IMR-90 (cell line): ENCODE data around the gene COL9A2. TPM values are rescaled to one million over a fixed set of nuclear protein-coding genes. Genes with fewer than 3 reads are reported as not detected.

Experiments
- ATAC-seq: fragments of 200-7000 bp; cut with Tn5 transposase; 2 replicates; pipeline ENCODE4 v1.9.1; 2020; ENCODE audit warnings: low read depth, mild to moderate bottlenecking, moderate library complexity
- BruUV-seq: library from RNA; stranded (reverse); fragments of 400-500 nt; replicated peaks from 2 replicates; lab custom pipeline; 2021; lab: Mats Ljungman, UMichigan
- CTCF ChIA-PET: fragments of 300-600 bp; formaldehyde crosslinking; extraction: SDS; loops from one replicate; lab custom pipeline; 2021; ENCODE audit warnings: antibody characterized with exemption; lab: Yijun Ruan, JAX
- POLR2A ChIA-PET: fragments of 300-600 bp; sonication (Branson Sonifier 250); formaldehyde crosslinking; loops from one replicate; lab custom pipeline; 2022; ENCODE audit warnings: antibody characterized with exemption; ENCODE audit not compliant: unreplicated experiment; lab: Charles Lee
- DNase-seq: peaks from one replicate; pipeline ENCODE4 v3.0.0; 2013
- H2AFZ ChIP-seq: replicated peaks from 2 replicates; pipeline ENCODE3; 2013; ENCODE audit warnings: low read length, mild to moderate bottlenecking; ENCODE audit not compliant: poor library complexity
- H2AK5ac ChIP-seq: 2 replicates; pipeline ENCODE4 v1.6.1; 2013; ENCODE audit warnings: low read depth, low read length, inconsistent platforms
- H2AK9ac ChIP-seq: replicated peaks from 2 replicates; pipeline ENCODE3; 2013; ENCODE audit warnings: mild to moderate bottlenecking, low read depth, low read length, moderate library complexity; ENCODE audit not compliant: poor library complexity
- H2BK120ac ChIP-seq: 2 replicates; pipeline ENCODE4 v1.6.1; 2013; ENCODE audit warnings: low read depth, low read length, inconsistent platforms
- H2BK15ac ChIP-seq: 3 replicates; pipeline ENCODE4 v1.6.1; 2013; ENCODE audit warnings: low read depth, low read length, inconsistent platforms
- H2BK20ac ChIP-seq: 2 replicates; pipeline ENCODE4 v1.6.1; 2013; ENCODE audit warnings: low read depth, mild to moderate bottlenecking, inconsistent platforms, low read length, moderate library complexity
- H2BK5ac ChIP-seq: 2 replicates; pipeline ENCODE4 v1.6.1; 2013; ENCODE audit warnings: mild to moderate bottlenecking, low read depth, low read length, inconsistent platforms; ENCODE audit not compliant: poor library complexity, severe bottlenecking
- H3K14ac ChIP-seq: replicated peaks from 2 replicates; pipeline ENCODE4 v1.6.1; 2013; ENCODE audit warnings: low read depth, low read length, inconsistent platforms
- H3K18ac ChIP-seq: 2 replicates; pipeline ENCODE4 v1.6.1; 2013; ENCODE audit warnings: low read depth, low read length, control low read depth
- H3K23ac ChIP-seq: 2 replicates; pipeline ENCODE4 v1.6.1; 2013; ENCODE audit warnings: low read depth, low read length, inconsistent platforms
- H3K27ac ChIP-seq: 2 replicates; pipeline ENCODE4 v1.5.1; 2013; ENCODE audit warnings: mild to moderate bottlenecking, control low read depth, low read length; ENCODE audit not compliant: insufficient read depth
- H3K27me3 ChIP-seq: 2 replicates; pipeline ENCODE4 v1.6.1; 2013; ENCODE audit warnings: low read length; ENCODE audit not compliant: control insufficient read depth, insufficient read depth
- H3K36me3 ChIP-seq: 2 replicates; pipeline ENCODE4 v1.6.1; 2013; ENCODE audit warnings: low read length, mixed read lengths; ENCODE audit not compliant: control insufficient read depth, insufficient read depth
- H3K4ac ChIP-seq: 2 replicates; pipeline ENCODE4 v1.6.1; 2013; ENCODE audit warnings: low read depth, low read length, inconsistent platforms
- H3K4me1 ChIP-seq: 2 replicates; pipeline ENCODE4 v1.6.1; 2013; ENCODE audit warnings: low read length, mixed read lengths; ENCODE audit not compliant: control insufficient read depth, insufficient read depth
- H3K4me2 ChIP-seq: 2 replicates; pipeline ENCODE4 v1.6.1; 2013; ENCODE audit warnings: low read depth, mild to moderate bottlenecking, control low read depth, low read length, moderate library complexity
- H3K4me3 ChIP-seq: 2 replicates; pipeline ENCODE4 v1.5.1; 2013; ENCODE audit warnings: low read depth, mild to moderate bottlenecking, control low read depth, low read length, moderate library complexity; ENCODE audit not compliant: insufficient read depth
- H3K56ac ChIP-seq: 2 replicates; pipeline ENCODE4 v1.6.1; 2013; ENCODE audit warnings: low read length, inconsistent platforms; ENCODE audit not compliant: insufficient read depth; ENCODE audit errors: extremely low read depth
- H3K79me1 ChIP-seq, 2 experiments: 2 replicates each; pipeline ENCODE4 v1.6.1; 2013; ENCODE audit warnings: low read length in 2 of 2, inconsistent platforms in 1 of 2, low read depth in 1 of 2
- H3K9ac ChIP-seq: 2 replicates; pipeline ENCODE4 v1.6.1; 2013; ENCODE audit warnings: low read depth, low read length, control low read depth
- H3K9me1 ChIP-seq: 2 replicates; pipeline ENCODE4 v1.6.1; 2013; ENCODE audit warnings: low read length, inconsistent platforms; ENCODE audit not compliant: insufficient read depth
- H3K9me3 ChIP-seq: 2 replicates; pipeline ENCODE4 v1.6.1; 2013; ENCODE audit warnings: low read length; ENCODE audit not compliant: control insufficient read depth, insufficient read depth
- H4K20me1 ChIP-seq: 2 replicates; pipeline ENCODE4 v1.6.1; 2013; ENCODE audit warnings: low read length, inconsistent platforms; ENCODE audit not compliant: insufficient read depth
- H4K5ac ChIP-seq: 2 replicates; pipeline ENCODE4 v1.6.1; 2013; ENCODE audit warnings: mild to moderate bottlenecking, low read depth, low read length, control low read depth
- H4K8ac ChIP-seq, 2 experiments: 2 replicates each; pipeline ENCODE4 v1.6.1; 2013; ENCODE audit warnings: low read depth in 2 of 2, low read length in 2 of 2, control low read depth in 1 of 2, inconsistent platforms in 1 of 2
- H4K91ac ChIP-seq: 2 replicates; pipeline ENCODE4 v1.6.1; 2013; ENCODE audit warnings: low read depth, low read length, inconsistent platforms; ENCODE audit not compliant: insufficient read depth
- BHLHE40 ChIP-seq: fragments of 150-350 bp; IDR thresholded peaks from 2 replicates; pipeline ENCODE4 v1.6.1; 2016; ENCODE audit warnings: mild to moderate bottlenecking, low read depth, low read length
- CHD1 ChIP-seq: IDR thresholded peaks from 2 replicates; pipeline ENCODE4 v1.6.1; 2012; ENCODE audit warnings: low read depth, low read length, improper control_type of control experiment
- FOS ChIP-seq: fragments of 150-350 bp; IDR thresholded peaks from 2 replicates; pipeline ENCODE4 v1.6.1; 2016; ENCODE audit warnings: low read depth, low read length
- MAFK ChIP-seq: IDR thresholded peaks from 2 replicates; pipeline ENCODE4 v1.6.1; 2012; ENCODE audit warnings: low read depth, low read length, improper control_type of control experiment
- MAZ ChIP-seq: IDR thresholded peaks from 2 replicates; pipeline ENCODE4 v1.6.1; 2012; ENCODE audit warnings: low read depth, mild to moderate bottlenecking, low read length, improper control_type of control experiment, moderate library complexity, borderline replicate concordance
- MXI1 ChIP-seq: IDR thresholded peaks from 2 replicates; pipeline ENCODE4 v1.6.1; 2012; ENCODE audit warnings: low read depth, mild to moderate bottlenecking, low read length, moderate library complexity, borderline replicate concordance
- NFE2L2 ChIP-seq: fragments of 150-350 bp; IDR thresholded peaks from 2 replicates; pipeline ENCODE4 v1.6.1; 2016; ENCODE audit warnings: low read depth, mild to moderate bottlenecking, low read length
- WGBS, 2 experiments: methylation state at CpG; one replicate each; pipeline versions ENCODE4 v1.1.5 to v1.1.7; 2013; ENCODE audit warnings: missing lambda C conversion rate in 2 of 2; ENCODE audit not compliant: insufficient read length in 1 of 2; ENCODE audit errors: extremely low coverage in 2 of 2; 5-methylcytosine and 5-hydroxymethylcytosine counted together
- dilution Hi-C: fragments of 300-500 bp; cut with HindIII; formaldehyde crosslinking; loops from one replicate; pipeline ENCODE4 v1.14.3; 2018; ENCODE audit warnings: low sequenced_read_pairs; ENCODE audit not compliant: unreplicated experiment
- in situ Hi-C: fragments of 300-500 bp; cut with MboI; formaldehyde crosslinking; loops from 3 replicates; pipeline ENCODE4 v1.14.3; 2019; ENCODE audit warnings: low sequenced_read_pairs, inconsistent platforms, mixed read lengths
- intact Hi-C: fragments of 100-400 bp; cut with micrococcal nuclease; formaldehyde crosslinking; loops from 2 replicates; pipeline ENCODE4 v1.10.0; 2022
- polyA plus RNA-seq, 3 experiments: library from polyadenylated mRNA; depleted of rRNA; stranded (reverse); fragments of >200 nt; gene quantifications; 2 replicates each; pipeline ENCODE4 v1.2.3, GENCODE V29; 2012; ENCODE audit warnings: low replicate concordance in 1 of 3
- total RNA-seq: library from RNA; depleted of rRNA; stranded (reverse); fragments of >200 nt; gene quantifications from 2 replicates; pipeline ENCODE4 v1.2.3, GENCODE V29; 2012
- TF ChIP-seq, protein P1 (sequence below): fragments of 150-350 bp; IDR thresholded peaks from 2 replicates; pipeline ENCODE4 v1.6.1; 2017; ENCODE audit warnings: mild to moderate bottlenecking, antibody characterized with exemption, low read length, low read depth

Gene COL9A2
- total and polyA plus RNA-seq, 2 of the 4 experiments (the other 2 are of a cell fraction) = 0.90 to 1.6 TPM

GRCh38 chr1:40266786-40267535 is 50.1 kb downstream of the COL9A2 start:
- Histone ChIP-seq H3K36me3 (peaks cover 25% of the 10 kb centered on the region), H3K27me3 (no peaks in the 10 kb centered on the region), H2BK120ac (peak overlapping the region; percentile 66; the same call in 1 of the 2 replicates), H3K4me2 (peak overlapping the region; percentile 35; the same call in 1 of the 2 replicates), H3K56ac (no peak overlapping the region), H3K4me3 (no peak overlapping the region), H4K8ac (peak overlapping the region in 1 of 2 experiments; percentile 23; a peak in 1 of 4 replicates), H2AFZ (no peak overlapping the region), H3K23ac (no peak overlapping the region), H4K5ac (no peak overlapping the region), H3K9me1 (peaks cover 14% of the 10 kb centered on the region), H2BK20ac (peak overlapping the region; percentile 7; the same call in 1 of the 2 replicates), H3K14ac (peak overlapping the region; percentile 58; the same call in 1 of the 2 replicates), H2AK9ac (no peak overlapping the region), H3K18ac (peak overlapping the region; percentile 50; the same call in 1 of the 2 replicates), H3K4ac (peak overlapping the region; percentile 36), H3K27ac (peak overlapping the region; percentile 77; the same call in 1 of the 2 replicates), H4K20me1 (peaks cover 9% of the 10 kb centered on the region), H2BK5ac (peak overlapping the region; percentile 58), H3K4me1 (peaks cover 7% of the 10 kb centered on the region), H3K79me1 (peaks cover 23 to 61% of the 10 kb centered on the region in 2 experiments), H2BK15ac (0 out of 3 replicates have a peak overlapping the region, but pooled peaks have one; percentile 66), H2AK5ac (peak overlapping the region; percentile 86; the same call in 1 of the 2 replicates), H3K9ac (no peak overlapping the region), H3K9me3 (no peaks in the 10 kb centered on the region), H4K91ac (no peak overlapping the region)
- intact Hi-C loops = no loop called here
- in situ Hi-C loops = no loop called here
- TF ChIP-seq MAFK (no peak), MXI1 (no peak), FOS (no peak), NFE2L2 (no peak), BHLHE40 (no peak), MAZ (no peak), CHD1 (no peak)
- TF ChIP-seq, protein P1, sequence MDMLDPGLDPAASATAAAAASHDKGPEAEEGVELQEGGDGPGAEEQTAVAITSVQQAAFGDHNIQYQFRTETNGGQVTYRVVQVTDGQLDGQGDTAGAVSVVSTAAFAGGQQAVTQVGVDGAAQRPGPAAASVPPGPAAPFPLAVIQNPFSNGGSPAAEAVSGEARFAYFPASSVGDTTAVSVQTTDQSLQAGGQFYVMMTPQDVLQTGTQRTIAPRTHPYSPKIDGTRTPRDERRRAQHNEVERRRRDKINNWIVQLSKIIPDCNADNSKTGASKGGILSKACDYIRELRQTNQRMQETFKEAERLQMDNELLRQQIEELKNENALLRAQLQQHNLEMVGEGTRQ = no peak
- BruUV-seq = no TSS peak
- ATAC-seq = no peak
- DNase-seq = no peak
- dilution Hi-C loops = no loop called here
- POLR2A ChIA-PET = no interaction called here
- CTCF ChIA-PET = interaction anchor here (0.6 to 1.4 kb wide), 4 partner anchors 26 to 72 kb away, joined by 3 to 4 read pairs (median 4); no protein-coding TSS in a partner anchor
- WGBS, 2 experiments = no CpG with 5 or more reads among the region's 6 CpGs
